Stimulated activated CD4-positive, alpha-beta T cell treated with anti-CD3 and anti-CD28 coated beads, Interleukin-4, amount 100 ng/mL, for 4 hours (primary cell): ENCODE data around the gene SPINT2.
"Not testable (repeated sequence)": the region's sequence is repeated elsewhere in the genome, so short reads cannot be mapped to it uniquely, and the experiment has no call there.

Experiments used
- DNase-seq, 2 experiments: peaks; one replicate each; pipeline ENCODE4 v3.0.0-alpha.2; 2020

SPINT2 gene

GRCh38 chr19:38243279-38243673, 21.1 kb upstream of the SPINT2 start:
- no peak for DNase-seq

- no peak for DNase-seq
Measured at GRCh38 chr19:38245826-38246498, 18.4 kb upstream of the SPINT2 start.

GRCh38 chr19:38247126-38247525, 17.2 kb upstream of the SPINT2 start:
- no peak for DNase-seq

- no peak for DNase-seq
Measured at GRCh38 chr19:38247734-38248268, 16.6 kb upstream of the SPINT2 start.

- no peak for DNase-seq
Measured at GRCh38 chr19:38248421-38248820, 16.0 kb upstream of the SPINT2 start.

- no peak for DNase-seq
Measured at GRCh38 chr19:38250428-38250820, 13.9 kb upstream of the SPINT2 start.

GRCh38 chr19:38250821-38251563, 13.4 kb upstream of the SPINT2 start:
- DNase-seq = no peak

- no peak for DNase-seq
Measured at GRCh38 chr19:38251564-38252051, 12.8 kb upstream of the SPINT2 start.

GRCh38 chr19:38252385-38252784, 12.0 kb upstream of the SPINT2 start:
- DNase-seq = no peak

- DNase-seq = no peak
Measured at GRCh38 chr19:38252941-38253691, 11.3 kb upstream of the SPINT2 start.

GRCh38 chr19:38253788-38254187, 10.6 kb upstream of the SPINT2 start:
- no peak for DNase-seq

GRCh38 chr19:38255383-38256014, 8.9 kb upstream of the SPINT2 start:
- DNase-seq = no peak

GRCh38 chr19:38261942-38262341, 2.4 kb upstream of the SPINT2 start:
- DNase-seq = not testable (repeated sequence)

GRCh38 chr19:38262585-38263268, 1.6 kb upstream of the SPINT2 start:
- DNase-seq = no peak

GRCh38 chr19:38263689-38264485, 486 bp upstream of the SPINT2 start:
- peak; percentile 77 to 86 for DNase-seq

- no peak for DNase-seq
Measured at GRCh38 chr19:38265213-38265861, 964 bp downstream of the SPINT2 start.

GRCh38 chr19:38265921-38266429, 1.6 kb downstream of the SPINT2 start:
- DNase-seq = no peak

GRCh38 chr19:38266981-38267597, 2.7 kb downstream of the SPINT2 start:
- DNase-seq = no peak

- DNase-seq = no peak
Measured at GRCh38 chr19:38267761-38268483, 3.5 kb downstream of the SPINT2 start.
